Peyer's patch (tissue), 4 donors: ENCODE results near the gene JADE2. TPM values are rescaled to one million over a fixed set of nuclear protein-coding genes. Genes with fewer than 3 reads are reported as not detected.

Source experiments
- DNase-seq, 3 donors: peaks; one replicate each; pipeline ENCODE4 v3.0.0-alpha.2; 2017 to 2019
- H3K27ac ChIP-seq, 4 donors: fragments of 200-600 bp; sonication (generic); one replicate each; pipeline ENCODE4 v1.5.1; 2016 to 2019
- H3K27me3 ChIP-seq, 2 donors: fragments of 200-600 bp; sonication (generic); one replicate each; pipeline ENCODE4 v1.5.1; 2019
- H3K36me3 ChIP-seq, 3 donors: fragments of 200-600 bp; sonication (generic); one replicate each; pipeline ENCODE4 v1.5.1; 2016 to 2019
- H3K4me1 ChIP-seq, 4 donors: fragments of 200-600 bp; sonication (generic); one replicate each; pipeline ENCODE4 v1.5.1; 2016 to 2019
- H3K4me3 ChIP-seq, 4 donors: fragments of 200-600 bp; sonication (generic); 1 replicate in 3 of 4; 2 replicates in 1 of 4; pipeline ENCODE4 v1.5.1; 2016 to 2019; ENCODE audit warnings: mild to moderate bottlenecking in 1 of 4
- H3K9me3 ChIP-seq, 4 donors: fragments of 200-600 bp; sonication (generic); one replicate each; pipeline ENCODE4 v1.5.1; 2016 to 2019; ENCODE audit warnings: mild to moderate bottlenecking in 1 of 4
- CTCF ChIP-seq, 6 experiments: fragments of 450-650 bp in 4 of 6; fragments of 200-600 bp in 2 of 6; sonication (generic) in 1 of 6; IDR thresholded peaks; one replicate each; pipeline ENCODE4 v1.5.1; 2017 to 2019; ENCODE audit warnings: antibody characterized with exemption in 6 of 6, mild to moderate bottlenecking in 3 of 6, moderate library complexity in 1 of 6
- POLR2A ChIP-seq, 2 donors: fragments of 450-650 bp; IDR thresholded peaks; one replicate each; pipeline ENCODE4 v1.5.1; 2017; ENCODE audit warnings: antibody characterized with exemption in 2 of 2, mild to moderate bottlenecking in 2 of 2, moderate library complexity in 2 of 2
- total RNA-seq, 4 donors: library from RNA; depleted of rRNA; stranded (reverse); fragments of >200 nt; gene quantifications; one replicate each; pipeline ENCODE4 v1.1.0, GENCODE V29; 2016

Gene JADE2
- total RNA-seq, 4 donors from 2014 or later, result 51.5 to 77.6 (median 57.4) TPM

- TF ChIP-seq POLR2A (IDR thresholded peaks at IDR 0.05) (no peak), CTCF (IDR thresholded peaks at IDR 0.05) (no peak)
- H3K9me3 ChIP-seq, result no peaks in the 10 kb centered on the region
- H3K27me3 ChIP-seq, result no peaks in the 10 kb centered on the region
- no peak overlapping the region for H3K4me3 ChIP-seq
- peak in 1 of 3 donors; percentile 14 for DNase-seq
- H3K36me3 ChIP-seq, result no peaks in the 10 kb centered on the region
- H3K27ac ChIP-seq, result no peak overlapping the region
- peaks cover 0 to 21% (median 11%) of the 10 kb centered on the region in 4 donors for H3K4me1 ChIP-seq
Measured at GRCh38 chr5:134500699-134501430, 24.6 kb upstream of the JADE2 start.

GRCh38 chr5:134502259-134502658 is 23.2 kb upstream of the JADE2 start:
- no peak for DNase-seq
- H3K27me3 ChIP-seq, result no peaks in the 10 kb centered on the region
- no peak for TF ChIP-seq POLR2A (IDR thresholded peaks at IDR 0.05)
- TF ChIP-seq CTCF (IDR thresholded peaks at IDR 0.05), result no peak
- no peaks in the 10 kb centered on the region for H3K9me3 ChIP-seq
- no peak overlapping the region for H3K4me3 ChIP-seq
- H3K27ac ChIP-seq, result no peak overlapping the region
- H3K36me3 ChIP-seq, result no peaks in the 10 kb centered on the region
- peaks cover 0 to 21% (median 11%) of the 10 kb centered on the region in 4 donors for H3K4me1 ChIP-seq

- Histone ChIP-seq H3K27ac (peak overlapping the region; percentile 19 to 87 (median 60)), H3K4me1 (peaks cover 0 to 23% (median 11%) of the 10 kb centered on the region in 4 donors), H3K9me3 (no peaks in the 10 kb centered on the region), H3K36me3 (no peaks in the 10 kb centered on the region), H3K27me3 (no peaks in the 10 kb centered on the region), H3K4me3 (no peak overlapping the region)
- DNase-seq, result peak; percentile 31 to 82 (median 58)
- peak in 1 of 2 donors; percentile 12 for TF ChIP-seq POLR2A (IDR thresholded peaks at IDR 0.05)
- TF ChIP-seq CTCF (IDR thresholded peaks at IDR 0.05), result no peak
Measured at GRCh38 chr5:134503088-134503936, 22.2 kb upstream of the JADE2 start.

GRCh38 chr5:134503937-134504437 is 21.5 kb upstream of the JADE2 start:
- Histone ChIP-seq H3K4me3 (no peak overlapping the region), H3K9me3 (no peaks in the 10 kb centered on the region), H3K36me3 (no peaks in the 10 kb centered on the region), H3K27me3 (no peaks in the 10 kb centered on the region), H3K27ac (peak overlapping the region; percentile 19 to 87 (median 60)), H3K4me1 (peaks cover 0 to 30% (median 11%) of the 10 kb centered on the region in 4 donors)
- DNase-seq, result no peak
- TF ChIP-seq POLR2A (IDR thresholded peaks at IDR 0.05), result no peak

- Histone ChIP-seq H3K4me1 (peaks cover 0 to 33% (median 11%) of the 10 kb centered on the region in 4 donors), H3K27me3 (no peaks in the 10 kb centered on the region), H3K4me3 (no peak overlapping the region), H3K27ac (peak overlapping the region in 2 of 4 donors; percentile 71 to 87), H3K36me3 (no peaks in the 10 kb centered on the region), H3K9me3 (no peaks in the 10 kb centered on the region)
- DNase-seq, result peak in 1 of 3 donors; percentile 36
- TF ChIP-seq CTCF (IDR thresholded peaks at IDR 0.05) (no peak), POLR2A (IDR thresholded peaks at IDR 0.05) (no peak)
Measured at GRCh38 chr5:134504629-134505300, 20.7 kb upstream of the JADE2 start.
